ENCODE results near the gene ILDR1.

GRCh38 chr3:122011396-122011795, 10.7 kb downstream of the ILDR1 start:
- TF ChIP-seq POLR2A (IDR thresholded peaks at IDR 0.05; ENCODE audit: low read length) (no peak), GATA1 (IDR thresholded peaks at IDR 0.05; ENCODE audit: low read depth, low read length) (no peak)
